PFSK-1 (cell line): ENCODE measurements around the gene DOK5.

Experiments used
- FOXP2 ChIP-seq: optimal IDR thresholded peaks from 2 replicates; pipeline ENCODE3; 2011; ENCODE audit warnings: borderline replicate concordance, control low read depth, inconsistent platforms; ENCODE audit not compliant: insufficient read depth; ENCODE audit errors: extremely low read length, extremely low read depth
- POLR2AphosphoS5 ChIP-seq: IDR thresholded peaks from 2 replicates; pipeline ENCODE4 v1.6.1; 2012; ENCODE audit warnings: low read depth, mild to moderate bottlenecking, control low read depth, low read length, moderate library complexity
- SIN3A ChIP-seq: IDR thresholded peaks from 2 replicates; pipeline ENCODE4 v1.6.1; 2012; ENCODE audit warnings: mild to moderate bottlenecking, low read length, moderate library complexity, borderline replicate concordance; ENCODE audit not compliant: insufficient read depth
- TAF1 ChIP-seq: IDR thresholded peaks from 2 replicates; pipeline ENCODE4 v1.6.1; 2012; ENCODE audit warnings: low read length, control low read depth, borderline replicate concordance; ENCODE audit not compliant: insufficient read depth
- TF ChIP-seq, protein P1 (sequence below), 2 experiments: IDR thresholded peaks; 2 replicates each; pipeline versions ENCODE4 v1.6.1 to v1.8.0; 2011 to 2012; ENCODE audit warnings: low read depth in 2 of 2, low read length in 2 of 2, control low read depth in 1 of 2, inconsistent platforms in 1 of 2, mild to moderate bottlenecking in 1 of 2, moderate library complexity in 1 of 2; ENCODE audit not compliant: insufficient read depth in 1 of 2

DOK5 gene

GRCh38 chr20:54506643-54507042, 31.2 kb downstream of the DOK5 start:
- TF ChIP-seq TAF1, result no peak
- TF ChIP-seq SIN3A, result no peak
- TF ChIP-seq, protein P1, sequence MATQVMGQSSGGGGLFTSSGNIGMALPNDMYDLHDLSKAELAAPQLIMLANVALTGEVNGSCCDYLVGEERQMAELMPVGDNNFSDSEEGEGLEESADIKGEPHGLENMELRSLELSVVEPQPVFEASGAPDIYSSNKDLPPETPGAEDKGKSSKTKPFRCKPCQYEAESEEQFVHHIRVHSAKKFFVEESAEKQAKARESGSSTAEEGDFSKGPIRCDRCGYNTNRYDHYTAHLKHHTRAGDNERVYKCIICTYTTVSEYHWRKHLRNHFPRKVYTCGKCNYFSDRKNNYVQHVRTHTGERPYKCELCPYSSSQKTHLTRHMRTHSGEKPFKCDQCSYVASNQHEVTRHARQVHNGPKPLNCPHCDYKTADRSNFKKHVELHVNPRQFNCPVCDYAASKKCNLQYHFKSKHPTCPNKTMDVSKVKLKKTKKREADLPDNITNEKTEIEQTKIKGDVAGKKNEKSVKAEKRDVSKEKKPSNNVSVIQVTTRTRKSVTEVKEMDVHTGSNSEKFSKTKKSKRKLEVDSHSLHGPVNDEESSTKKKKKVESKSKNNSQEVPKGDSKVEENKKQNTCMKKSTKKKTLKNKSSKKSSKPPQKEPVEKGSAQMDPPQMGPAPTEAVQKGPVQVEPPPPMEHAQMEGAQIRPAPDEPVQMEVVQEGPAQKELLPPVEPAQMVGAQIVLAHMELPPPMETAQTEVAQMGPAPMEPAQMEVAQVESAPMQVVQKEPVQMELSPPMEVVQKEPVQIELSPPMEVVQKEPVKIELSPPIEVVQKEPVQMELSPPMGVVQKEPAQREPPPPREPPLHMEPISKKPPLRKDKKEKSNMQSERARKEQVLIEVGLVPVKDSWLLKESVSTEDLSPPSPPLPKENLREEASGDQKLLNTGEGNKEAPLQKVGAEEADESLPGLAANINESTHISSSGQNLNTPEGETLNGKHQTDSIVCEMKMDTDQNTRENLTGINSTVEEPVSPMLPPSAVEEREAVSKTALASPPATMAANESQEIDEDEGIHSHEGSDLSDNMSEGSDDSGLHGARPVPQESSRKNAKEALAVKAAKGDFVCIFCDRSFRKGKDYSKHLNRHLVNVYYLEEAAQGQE (IDR thresholded peaks at IDR 0.05; ENCODE audit: insufficient read depth in 1 of 2, low read depth in 2 of 2, low read length in 2 of 2), result no peak
- TF ChIP-seq POLR2AphosphoS5, result no peak
- TF ChIP-seq FOXP2, result no peak

DNA sequence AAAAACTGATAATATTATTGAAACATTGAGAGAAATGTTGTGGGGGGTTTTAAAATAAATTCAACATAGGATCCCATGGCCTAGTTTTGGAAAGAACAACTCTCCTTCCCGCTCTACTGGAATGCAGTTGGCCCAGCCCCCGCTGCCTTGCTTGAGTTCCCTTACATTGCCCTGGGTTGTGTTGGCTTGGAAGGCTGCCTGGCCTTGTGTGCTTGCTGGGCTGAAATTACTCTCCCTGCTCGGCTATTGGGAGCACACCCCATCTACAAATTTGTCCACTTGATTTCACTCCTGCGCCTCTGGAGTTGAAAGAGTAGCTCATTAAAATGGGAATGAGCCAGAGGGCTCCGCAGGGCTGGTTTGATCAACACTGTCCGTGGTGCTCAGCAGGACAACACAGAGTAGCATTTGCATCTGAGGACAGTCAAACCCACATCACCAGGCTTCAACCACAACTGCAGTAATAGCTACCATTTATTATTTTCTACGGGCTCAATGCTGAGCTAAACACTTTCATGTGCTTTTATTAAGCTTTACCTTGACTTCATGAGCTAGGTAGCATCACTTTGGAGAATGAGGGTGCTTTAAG, 35.2 kb downstream of the DOK5 start:
- TF ChIP-seq TAF1, result no peak
- TF ChIP-seq SIN3A, result no peak
- TF ChIP-seq, protein P1 (IDR thresholded peaks at IDR 0.05; ENCODE audit: insufficient read depth in 1 of 2, low read depth in 2 of 2, low read length in 2 of 2), result no peak
- TF ChIP-seq POLR2AphosphoS5, result no peak
- no peak for TF ChIP-seq FOXP2

GRCh38 chr20:54512694-54513093, 37.3 kb downstream of the DOK5 start:
- no peak for TF ChIP-seq FOXP2
- no peak for TF ChIP-seq SIN3A
- TF ChIP-seq POLR2AphosphoS5, result no peak
- TF ChIP-seq TAF1, result no peak
- TF ChIP-seq, protein P1 (IDR thresholded peaks at IDR 0.05; ENCODE audit: insufficient read depth in 1 of 2, low read depth in 2 of 2, low read length in 2 of 2), result no peak

DNA sequence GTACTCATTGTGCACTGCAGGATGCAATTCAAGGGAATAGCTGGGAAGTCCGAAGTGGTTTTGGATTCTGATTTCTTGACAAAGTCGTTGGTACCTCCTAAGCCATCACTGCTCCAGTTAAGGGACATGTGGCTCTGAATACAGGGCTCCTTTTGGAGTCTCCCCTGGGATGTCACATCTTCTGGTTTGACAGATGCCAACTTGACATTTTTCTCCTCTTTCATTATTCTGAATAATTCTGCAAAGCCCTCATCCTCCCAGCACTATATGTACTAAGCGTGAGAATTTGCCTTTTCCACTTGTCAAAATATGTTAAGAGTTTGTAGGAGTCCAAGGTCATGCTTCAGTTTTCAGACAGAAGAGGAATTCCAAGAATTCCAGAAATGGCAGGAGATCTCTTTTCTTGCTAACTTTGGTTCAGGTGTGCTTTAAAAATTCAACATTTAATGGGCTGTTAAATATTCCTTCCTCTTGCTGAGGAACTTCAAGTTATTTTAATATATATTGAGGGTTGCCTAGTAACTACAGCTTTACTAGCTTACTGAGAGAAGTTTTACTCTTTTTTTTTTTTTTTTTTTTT, 38.7 kb downstream of the DOK5 start:
- TF ChIP-seq TAF1 (no peak), POLR2AphosphoS5 (no peak), SIN3A (no peak), FOXP2 (no peak)
- TF ChIP-seq, protein P1 (IDR thresholded peaks at IDR 0.05; ENCODE audit: insufficient read depth in 1 of 2, low read depth in 2 of 2, low read length in 2 of 2), result no peak
